HG02798 (cell line): ENCODE measurements around the gene MGRN1.

Experiments used
- ATAC-seq: cut with Tn5 transposase; IDR thresholded peaks from one replicate; pipeline ENCODE4 v1.9.1; 2021; ENCODE audit warnings: mild to moderate bottlenecking; ENCODE audit not compliant: unreplicated experiment, poor library complexity

The MGRN1 gene

GRCh38 chr16:4624015-4624826 is at the start of gene MGRN1:
MGRN1 (plus strand) TSS chr16:4624826; CDS start chr16:4624961, 135 bp downstream.
- ATAC-seq: peak; percentile 78

GRCh38 chr16:4574919-4575705 is 49.5 kb upstream of the MGRN1 start:
- ATAC-seq: no peak

GRCh38 chr16:4576008-4576407 is 48.6 kb upstream of the MGRN1 start:
- no peak for ATAC-seq

GRCh38 chr16:4578961-4579530 is 45.6 kb upstream of the MGRN1 start:
- ATAC-seq: no peak

- no peak for ATAC-seq
Observed at GRCh38 chr16:4580250-4580649, 44.4 kb upstream of the MGRN1 start.

GRCh38 chr16:4583906-4584305 is 40.7 kb upstream of the MGRN1 start:
- no peak for ATAC-seq

- no peak for ATAC-seq
Observed at GRCh38 chr16:4586291-4586690, 38.3 kb upstream of the MGRN1 start.

GRCh38 chr16:4588386-4588785 is 36.2 kb upstream of the MGRN1 start:
- no peak for ATAC-seq

GRCh38 chr16:4588961-4589360 is 35.7 kb upstream of the MGRN1 start:
- ATAC-seq: no peak

- ATAC-seq: no peak
Observed at GRCh38 chr16:4591191-4591590, 33.4 kb upstream of the MGRN1 start.

GRCh38 chr16:4591706-4592470 is 32.7 kb upstream of the MGRN1 start:
- ATAC-seq: no peak

GRCh38 chr16:4593086-4593485 is 31.5 kb upstream of the MGRN1 start:
- ATAC-seq: no peak

- ATAC-seq: no peak
Observed at GRCh38 chr16:4594433-4595410, 29.9 kb upstream of the MGRN1 start.

- ATAC-seq: no peak
Observed at GRCh38 chr16:4597174-4597573, 27.5 kb upstream of the MGRN1 start.

- ATAC-seq: no peak
Observed at GRCh38 chr16:4599037-4599436, 25.6 kb upstream of the MGRN1 start.

GRCh38 chr16:4599545-4599944 is 25.1 kb upstream of the MGRN1 start:
- no peak for ATAC-seq

GRCh38 chr16:4601036-4601863 is 23.4 kb upstream of the MGRN1 start:
- ATAC-seq: no peak

GRCh38 chr16:4601864-4602186 is 22.8 kb upstream of the MGRN1 start:
- ATAC-seq: no peak

- no peak for ATAC-seq
Observed at GRCh38 chr16:4602331-4602730, 22.3 kb upstream of the MGRN1 start.
